DMS114 treated with DMSO at 0.1 percent for 48 hours (cell line): ENCODE data around the gene C1orf35.

ENCODE experiments used
- DNase-seq: peaks from one replicate; lab custom pipeline; 2025; ENCODE audit not compliant: unreplicated experiment; lab: John Stamatoyannopoulos, UW

The C1orf35 gene

GRCh38 chr1:228064741-228065542 is 38.2 kb downstream of the C1orf35 start:
- DNase-seq = no peak

GRCh38 chr1:228064296-228064695 is 38.8 kb downstream of the C1orf35 start:
- DNase-seq = no peak

- no peak for DNase-seq
These were observed 39.6 kb downstream of the C1orf35 start for GRCh38 chr1:228063251-228064191.

- DNase-seq = no peak
These were observed 40.3 kb downstream of the C1orf35 start for GRCh38 chr1:228062812-228063211.

GRCh38 chr1:228062085-228062791 is 40.9 kb downstream of the C1orf35 start:
- DNase-seq = no peak

- no peak for DNase-seq
These were observed 41.6 kb downstream of the C1orf35 start for GRCh38 chr1:228061411-228062084.

GRCh38 chr1:228060458-228061190 is 42.5 kb downstream of the C1orf35 start:
- DNase-seq = no peak

GRCh38 chr1:228059634-228060457 is 43.3 kb downstream of the C1orf35 start:
- peak; percentile 75 for DNase-seq

- DNase-seq = no peak
These were observed 44.0 kb downstream of the C1orf35 start for GRCh38 chr1:228058949-228059633.

GRCh38 chr1:228058172-228058948 is 44.8 kb downstream of the C1orf35 start:
- no peak for DNase-seq
